Activated CD4-positive, alpha-beta T cell treated with anti-CD3 and anti-CD28 coated beads, Interleukin-2, amount 50 U/mL, for 1 hour (primary cell): ENCODE measurements around the gene NTN4.

Experiments
- DNase-seq: peaks from one replicate; pipeline ENCODE4 v3.0.0-alpha.2; 2020

The NTN4 gene

DNA sequence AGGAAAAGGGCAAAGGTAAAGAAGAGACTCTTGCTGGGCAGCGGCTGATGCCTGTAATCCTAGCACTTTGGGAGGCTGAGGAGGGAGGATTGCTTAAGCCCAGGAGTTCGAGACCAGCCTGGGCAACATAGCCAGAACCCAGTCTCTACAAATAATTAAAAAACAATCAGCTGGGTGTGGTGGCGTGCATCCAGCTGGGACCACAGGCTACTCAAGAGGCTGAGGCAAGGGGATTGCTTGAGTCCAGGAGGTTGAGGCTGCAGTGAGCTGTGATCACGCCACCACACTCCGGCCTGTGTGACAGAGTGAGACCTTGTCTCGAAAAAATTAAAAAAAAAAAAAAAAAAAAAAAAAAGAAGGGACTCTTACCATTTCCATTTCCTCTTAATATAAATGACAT lies 138.9 kb downstream of the NTN4 start:
- DNase-seq: no peak

DNA sequence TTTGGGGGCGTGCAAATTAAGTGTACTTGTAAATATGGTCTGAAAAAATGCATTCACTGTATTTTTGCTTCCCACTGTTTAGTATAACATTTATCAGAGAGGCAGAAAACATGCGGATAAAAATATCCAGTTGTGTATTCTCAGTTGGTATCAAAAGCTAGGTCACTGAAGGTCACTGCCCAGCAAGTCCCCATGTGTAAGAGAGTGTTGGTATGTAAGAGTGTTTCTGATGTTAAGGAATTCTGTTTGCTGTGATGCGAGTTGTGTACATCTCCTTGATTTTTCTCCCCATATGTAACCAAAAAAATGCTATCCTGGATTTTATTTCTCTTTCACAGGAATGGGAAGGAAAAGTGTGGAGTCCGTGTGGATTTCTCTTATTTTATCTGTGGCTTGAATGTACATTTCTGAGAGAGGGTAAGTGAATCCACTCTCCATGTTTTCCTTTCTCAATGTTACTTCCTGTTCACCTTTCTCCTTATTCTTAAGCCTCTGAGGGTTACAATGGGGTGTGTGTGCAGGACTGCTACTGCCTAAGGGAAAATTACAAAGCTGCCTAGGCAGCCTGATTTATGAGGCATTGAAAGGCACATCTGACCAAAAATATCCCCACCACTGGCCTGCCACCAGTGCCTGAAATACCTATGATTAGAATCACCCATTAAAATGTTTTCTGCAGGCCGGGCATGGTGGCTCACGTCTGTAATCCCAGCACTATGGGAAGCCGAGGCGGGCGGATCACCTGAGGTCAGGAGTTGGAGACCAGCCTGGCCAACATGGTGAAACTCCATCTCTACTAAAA lies 141.4 kb downstream of the NTN4 start:
- DNase-seq: no peak

DNA sequence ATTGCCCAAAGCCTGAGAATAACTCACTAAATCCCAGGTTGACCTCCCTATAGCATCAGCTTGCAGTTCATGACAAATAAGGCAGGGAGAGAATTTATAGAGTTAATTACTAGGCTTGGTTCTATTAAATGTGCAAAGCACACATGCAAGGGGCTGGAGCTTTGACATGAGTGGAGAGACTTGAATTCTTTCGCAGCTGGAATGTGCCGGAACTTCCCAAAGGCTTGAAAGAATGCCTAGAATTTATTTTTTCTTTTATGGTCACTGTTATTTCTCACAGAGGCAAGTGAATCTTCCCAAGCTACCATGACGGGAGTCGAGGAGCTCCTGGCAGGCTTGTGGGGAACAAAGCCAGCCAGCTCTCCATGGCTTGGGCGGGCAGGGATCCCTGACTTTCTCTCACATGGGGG lies 143.8 kb downstream of the NTN4 start:
- no peak for DNase-seq

DNA sequence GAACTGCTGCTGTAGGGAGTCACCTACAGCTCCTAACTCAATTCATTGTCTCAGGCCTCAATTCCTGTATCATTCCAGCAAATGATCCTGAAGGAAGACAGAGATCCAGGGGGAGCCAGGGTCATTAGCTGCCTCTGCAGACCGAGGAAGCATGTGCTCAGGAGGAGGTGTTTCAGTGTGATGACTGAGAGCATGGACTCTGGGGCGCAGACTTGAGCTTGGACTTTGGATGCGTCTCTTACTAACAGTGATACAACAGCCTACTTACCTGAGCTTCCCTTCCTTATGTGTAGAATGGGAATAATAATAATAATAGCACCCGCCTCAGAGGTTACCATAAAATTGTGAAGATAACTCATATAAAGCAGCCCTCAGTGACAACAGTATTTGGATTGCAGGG lies 147.3 kb downstream of the NTN4 start:
- no peak for DNase-seq

DNA sequence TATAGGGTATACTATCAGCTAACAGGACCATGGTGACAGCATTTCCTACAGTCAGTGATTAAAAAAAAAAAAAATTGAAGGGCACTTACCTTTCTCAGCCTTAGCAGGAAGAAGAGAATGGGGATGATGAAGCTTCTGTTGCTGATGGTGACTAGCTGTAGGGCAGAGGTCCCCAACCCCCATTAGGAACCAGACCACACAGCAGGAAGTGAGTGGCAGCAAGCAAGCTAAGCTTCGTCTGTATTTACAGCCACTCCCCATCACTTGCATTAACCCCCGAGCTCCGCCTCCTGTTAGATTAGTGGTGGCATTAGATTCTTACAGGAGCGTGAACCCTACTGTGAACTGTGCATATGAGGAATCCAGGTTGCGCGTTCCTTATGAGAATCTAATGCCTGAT lies 148.0 kb downstream of the NTN4 start:
- no peak for DNase-seq

DNA sequence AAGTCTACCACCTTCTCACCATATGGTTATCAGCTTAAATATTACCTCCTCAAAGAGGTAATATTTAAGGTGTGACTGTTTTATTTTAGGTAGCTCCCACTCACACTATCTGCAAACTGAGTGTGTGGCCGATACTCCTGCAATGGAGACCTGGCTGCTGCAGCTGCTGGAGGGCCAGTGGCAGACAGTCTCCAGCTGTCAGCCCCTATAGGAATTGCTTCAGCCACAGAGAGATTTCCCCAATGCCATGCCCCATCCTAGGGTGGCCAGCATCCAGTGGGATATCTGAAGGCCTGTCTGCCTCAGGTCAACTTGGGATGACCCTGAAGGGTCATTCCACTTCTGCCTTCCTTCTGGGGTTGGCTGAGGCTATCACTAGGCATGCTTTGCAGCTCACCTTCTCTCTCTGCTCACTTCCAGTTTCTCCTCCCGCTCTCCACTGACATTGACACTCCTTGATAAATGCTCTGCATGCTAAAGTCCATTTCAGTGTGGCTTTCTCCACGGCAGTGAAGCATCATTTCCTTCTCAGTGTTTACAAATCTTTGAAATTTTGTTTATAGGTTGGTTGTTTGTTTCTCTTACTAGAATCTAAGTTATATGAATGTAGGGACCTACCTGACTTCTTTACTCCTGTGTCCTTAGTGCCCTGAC lies 149.1 kb downstream of the NTN4 start:
- no peak for DNase-seq

DNA sequence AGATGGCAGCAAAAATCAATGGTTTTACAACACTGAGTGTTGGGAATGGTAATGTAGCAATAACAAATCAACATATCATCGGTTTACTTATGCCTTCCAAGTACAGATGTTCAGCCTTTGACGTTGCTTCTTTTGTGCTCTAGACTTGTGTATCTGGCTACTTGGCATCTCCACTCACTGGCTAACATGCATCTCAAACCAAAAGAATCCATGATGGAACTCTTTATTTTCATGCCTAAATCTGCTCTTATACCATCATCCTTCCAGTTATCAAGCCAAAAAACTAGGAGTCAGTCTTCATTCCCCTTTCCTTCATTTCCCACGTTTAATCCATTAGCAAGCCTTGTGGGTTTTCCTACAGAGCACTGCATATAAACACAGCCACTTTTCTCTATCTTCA lies 150.0 kb downstream of the NTN4 start:
- no peak for DNase-seq

DNA sequence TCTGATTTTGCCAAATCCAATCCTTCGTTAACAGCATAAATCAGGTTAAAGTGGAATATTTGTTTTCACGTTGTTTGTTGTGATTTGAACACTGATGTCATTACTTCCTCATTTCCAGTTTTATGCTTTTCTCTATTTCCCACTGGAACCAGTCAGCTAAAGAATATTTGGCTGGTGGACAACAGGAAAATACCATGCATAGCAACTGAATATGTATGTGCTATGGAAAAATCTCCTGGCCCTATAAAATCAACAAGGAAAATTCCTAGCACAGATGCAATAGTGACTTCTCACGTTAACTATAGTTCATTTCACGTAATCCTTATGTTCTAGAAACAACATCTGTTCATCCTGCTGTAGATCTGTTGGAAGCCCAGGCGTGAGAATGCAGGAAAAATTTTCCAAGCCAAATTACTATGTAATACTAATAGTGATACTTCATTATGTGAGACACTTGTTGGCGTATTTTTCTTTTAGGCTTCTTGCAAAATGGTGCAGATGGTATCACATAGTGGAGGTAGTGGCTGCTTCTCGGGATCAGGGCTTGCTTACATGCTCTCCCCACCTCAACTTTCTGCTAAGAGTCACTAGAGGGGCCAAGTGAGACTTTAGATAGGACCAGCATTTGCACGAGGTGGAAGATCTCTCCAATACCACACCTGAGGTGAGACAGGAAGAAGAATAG lies 153.0 kb downstream of the NTN4 start:
- no peak for DNase-seq

DNA sequence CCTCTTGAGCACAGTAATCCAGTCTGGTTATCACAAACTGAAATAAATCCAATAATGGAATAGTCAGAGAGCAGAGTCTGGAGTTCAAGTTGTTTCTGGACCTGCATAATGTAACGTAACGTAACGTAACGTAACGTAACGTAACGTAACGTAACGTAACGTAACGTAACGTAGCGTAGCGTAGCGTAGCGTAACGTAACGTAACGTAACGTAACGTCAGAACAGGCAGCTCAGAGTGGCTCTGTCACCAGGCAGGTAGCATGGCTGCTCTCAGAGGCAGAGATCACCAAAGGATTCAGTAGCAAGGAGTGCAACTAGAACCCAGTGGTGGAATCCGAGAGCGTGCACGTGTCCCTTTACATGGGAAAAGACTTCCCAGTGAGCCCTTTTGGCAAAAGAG lies 153.6 kb downstream of the NTN4 start:
- DNase-seq: no peak

DNA sequence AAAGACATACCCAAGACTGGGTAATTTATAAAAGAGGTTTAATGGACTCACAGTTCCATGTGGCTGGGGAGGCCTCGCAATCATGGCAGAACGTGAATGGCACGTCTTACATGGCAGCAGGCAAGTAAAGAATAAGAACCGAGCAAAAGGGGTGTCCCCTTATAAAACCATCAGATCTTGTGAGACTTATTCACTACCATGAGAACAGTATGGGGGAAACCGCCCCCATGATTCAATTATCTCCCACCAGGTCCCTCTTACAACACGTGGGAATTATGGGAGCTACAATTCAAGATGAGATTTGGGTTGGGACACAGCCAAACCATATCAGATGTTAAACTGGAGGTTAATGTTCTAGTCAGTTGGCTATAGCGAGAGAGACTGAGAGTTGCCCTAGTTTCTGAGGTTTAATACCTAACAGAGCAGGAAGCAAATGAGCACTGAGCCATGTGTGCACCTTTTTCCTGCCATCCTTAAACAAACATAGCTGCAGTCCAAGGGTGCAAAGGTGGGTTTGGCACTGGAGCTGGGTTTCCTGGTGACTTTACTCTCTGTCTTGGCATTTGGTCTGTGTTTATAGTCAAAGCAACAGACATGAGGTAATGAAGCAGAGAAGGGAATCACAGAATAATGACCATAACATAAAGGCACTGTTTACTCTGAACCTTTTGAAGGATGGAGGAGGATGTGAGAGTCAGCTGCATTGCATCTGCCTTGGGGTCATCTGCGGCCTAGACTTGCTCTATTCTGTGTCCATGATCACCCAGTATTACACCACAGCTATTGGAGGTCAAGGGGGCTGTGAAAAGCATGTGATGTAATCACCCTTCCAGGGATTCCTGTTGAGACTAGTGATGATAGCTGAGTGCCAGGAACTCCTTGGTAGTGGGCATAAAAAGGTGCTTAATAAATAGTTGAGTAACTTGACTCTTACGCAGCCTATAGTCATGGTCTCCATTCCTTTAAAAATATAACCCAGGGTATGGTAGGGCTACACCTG lies 155.6 kb downstream of the NTN4 start:
- no peak for DNase-seq

DNA sequence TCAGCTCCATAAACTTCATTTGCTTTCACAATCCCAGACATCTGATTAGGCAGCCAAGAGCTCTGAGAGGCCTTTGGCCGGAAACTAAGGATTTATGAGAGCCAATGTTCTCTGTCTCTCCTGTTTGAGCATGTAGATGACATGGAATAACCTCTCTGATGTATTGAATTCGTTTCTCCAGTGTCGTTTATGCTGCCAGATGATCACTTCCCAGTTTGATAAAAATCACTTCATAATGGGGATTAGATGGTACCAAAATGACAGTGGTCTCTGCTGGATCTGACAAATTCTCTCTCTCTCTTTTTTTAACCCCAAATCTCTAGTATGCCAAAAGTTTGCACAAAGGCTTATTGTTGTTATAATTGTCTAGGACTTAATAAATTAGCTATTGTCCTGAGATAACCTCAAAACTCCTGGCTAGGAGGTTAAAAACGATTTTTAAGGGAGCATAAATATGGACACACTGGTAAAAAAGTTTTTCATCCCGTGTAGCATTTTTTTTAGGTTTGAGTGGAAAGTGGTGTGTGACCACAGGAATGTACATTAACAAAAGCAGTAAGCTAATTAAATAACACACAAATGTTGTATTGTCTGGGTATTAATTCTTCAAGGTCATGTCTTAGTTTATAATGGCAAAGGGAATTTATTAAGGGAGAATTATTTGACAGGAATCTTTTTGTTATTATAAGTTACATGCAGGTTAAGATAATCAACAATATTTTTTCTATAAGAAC lies 156.7 kb downstream of the NTN4 start:
- no peak for DNase-seq

DNA sequence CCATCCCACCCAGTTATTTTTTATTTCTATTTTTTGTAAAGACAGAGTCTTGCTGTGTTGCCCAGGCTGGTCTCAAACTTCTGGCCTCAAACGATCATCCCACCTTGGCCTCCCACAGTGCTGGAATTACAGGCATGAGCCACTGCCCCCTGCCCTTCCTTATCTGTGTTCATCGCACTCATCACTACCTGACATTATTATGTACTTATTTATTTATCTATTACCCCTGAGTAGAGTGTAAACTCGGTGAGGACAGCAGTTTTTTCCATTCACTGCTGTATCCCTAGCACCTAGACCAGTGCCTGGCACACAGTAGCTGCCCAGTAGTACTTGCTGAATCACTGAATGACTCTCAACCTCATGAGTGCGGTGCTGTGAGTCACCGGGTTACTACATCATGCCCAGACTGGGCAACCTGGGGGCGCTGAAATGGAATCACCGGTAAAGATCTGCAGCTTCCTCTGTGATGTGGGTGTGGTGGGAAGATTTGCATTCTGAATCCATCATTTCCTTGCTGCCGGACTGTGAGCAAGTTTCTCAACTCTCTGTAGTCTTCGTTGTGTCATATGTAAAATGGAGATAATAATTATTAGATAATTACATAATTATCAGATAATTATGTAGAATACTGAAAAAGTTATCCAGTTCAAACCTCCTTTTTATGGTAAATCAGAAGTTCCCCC lies 157.4 kb downstream of the NTN4 start:
- DNase-seq: no peak

DNA sequence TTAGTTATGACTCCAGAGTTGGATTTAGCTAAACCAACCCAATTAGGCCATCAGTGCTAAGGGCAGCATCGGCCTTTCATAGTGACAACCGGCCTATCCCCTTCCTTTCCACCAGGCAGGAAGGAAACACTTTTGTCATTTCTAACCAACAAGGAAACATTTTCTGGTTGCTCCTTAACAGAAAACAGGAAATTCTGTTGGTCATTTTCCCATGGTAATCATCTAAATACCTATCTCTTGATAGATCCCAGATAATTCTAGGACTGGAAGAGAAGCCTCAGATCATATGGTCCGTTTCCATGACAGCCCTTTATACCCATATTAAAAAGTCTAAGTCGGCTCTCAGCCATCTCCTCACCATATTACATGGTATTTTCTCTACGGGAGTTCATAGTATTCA lies 160.1 kb downstream of the NTN4 start:
- DNase-seq: no peak

DNA sequence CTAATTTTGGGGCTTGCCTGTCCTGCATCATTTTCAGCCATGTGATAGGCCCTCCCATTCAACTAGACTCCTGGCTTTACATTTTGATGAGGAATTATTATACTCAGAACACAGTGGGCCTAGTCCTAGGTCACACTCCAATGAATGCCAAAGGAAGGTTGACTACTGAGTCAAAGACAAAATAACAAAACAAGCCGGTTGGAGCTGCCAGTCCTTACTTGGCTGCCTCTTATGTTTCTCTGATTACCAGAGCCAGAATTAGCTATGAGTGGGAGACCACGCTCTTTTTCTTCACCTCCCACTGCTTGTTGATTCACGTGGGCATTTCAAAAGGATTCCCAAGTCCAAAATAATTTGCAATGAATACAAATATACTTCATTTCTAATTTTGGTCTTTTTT lies 161.2 kb downstream of the NTN4 start:
- DNase-seq: no peak

DNA sequence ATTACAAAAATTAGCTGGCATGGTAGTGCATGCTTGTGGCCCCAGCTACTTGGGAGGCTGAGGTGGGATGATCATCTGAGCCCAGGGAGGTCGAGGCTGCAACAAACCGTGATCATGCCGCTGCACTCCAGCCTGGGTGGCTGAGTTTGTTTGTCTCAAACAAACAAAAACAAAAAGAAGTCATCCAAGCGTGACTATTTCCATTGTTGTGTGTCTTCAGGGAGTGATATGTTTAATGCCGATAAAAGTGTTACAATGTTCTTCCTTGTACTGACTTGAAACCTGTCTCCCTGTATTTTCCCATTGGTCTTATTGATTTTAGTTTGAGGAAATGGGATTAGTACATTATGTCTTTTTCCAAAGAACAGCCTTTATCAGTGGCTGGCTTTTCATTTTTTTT lies 163.7 kb downstream of the NTN4 start:
- DNase-seq: no peak

DNA sequence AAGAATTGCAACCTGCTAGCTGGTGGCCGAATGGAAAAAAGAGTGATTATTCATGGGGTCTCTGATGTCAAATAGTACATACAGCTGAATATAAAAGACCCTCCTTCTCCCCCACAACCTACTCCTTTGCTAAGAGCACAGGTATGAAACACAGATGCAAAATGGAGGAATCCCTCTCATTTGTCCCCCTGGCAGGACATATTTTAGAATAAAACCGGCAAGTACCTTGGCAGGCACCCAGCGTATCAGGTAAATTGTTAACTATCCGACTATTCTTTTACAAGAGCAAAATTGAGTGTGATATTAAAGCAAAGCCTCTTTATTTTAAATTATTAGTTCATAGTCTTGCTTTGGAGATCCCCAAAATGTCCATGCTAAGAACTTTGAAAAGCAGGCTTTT lies 165.6 kb downstream of the NTN4 start:
- no peak for DNase-seq

DNA sequence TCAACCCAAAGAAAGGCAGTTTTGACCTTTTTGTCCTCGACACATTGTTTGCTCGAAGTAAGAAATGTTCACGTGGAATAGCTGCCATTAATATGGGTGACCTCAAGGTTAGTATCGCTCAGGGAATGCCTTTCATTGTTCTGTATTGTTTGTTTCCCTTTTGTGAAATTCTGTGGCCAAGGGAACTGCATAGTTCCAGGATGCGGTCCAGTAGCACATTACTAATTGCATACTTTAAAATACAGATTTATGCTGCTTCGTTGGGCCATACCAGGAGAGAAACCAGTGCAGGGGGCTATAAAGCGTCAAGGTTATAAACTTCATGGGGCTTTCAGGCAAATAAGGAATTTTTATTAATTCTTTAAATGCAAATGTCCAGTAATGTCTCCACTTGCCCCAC lies 166.0 kb downstream of the NTN4 start:
- DNase-seq: no peak

DNA sequence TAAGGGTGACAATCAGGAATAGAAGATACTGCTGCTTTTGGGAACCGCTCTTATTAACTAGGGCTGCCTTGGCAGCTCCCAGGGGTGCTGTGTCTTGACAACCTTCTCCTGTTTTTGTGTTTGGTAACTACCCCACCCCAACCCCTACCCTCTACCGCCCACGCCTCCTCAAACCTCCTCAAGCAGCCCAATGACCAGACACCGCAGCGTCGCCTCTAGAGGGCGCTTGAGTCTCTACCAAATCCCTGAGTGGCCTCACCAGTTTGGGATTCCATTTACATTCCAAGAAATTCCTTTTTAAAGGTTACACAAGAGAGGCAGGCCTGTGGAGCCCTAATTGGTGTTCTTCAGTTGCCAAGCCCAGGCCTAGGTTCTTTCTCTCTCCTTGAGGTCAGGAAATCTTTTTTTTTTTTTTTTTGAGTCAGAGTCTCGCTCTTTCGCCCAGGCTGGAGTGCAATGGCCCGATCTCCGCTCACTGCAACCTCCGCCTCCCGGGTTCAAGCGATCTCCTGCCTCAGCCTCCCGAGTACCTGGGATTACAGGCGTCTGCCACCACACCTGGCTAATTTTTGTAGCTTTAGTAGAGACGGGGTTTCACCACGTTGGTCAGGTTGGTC lies 166.9 kb downstream of the NTN4 start:
- DNase-seq: peak; percentile 9

DNA sequence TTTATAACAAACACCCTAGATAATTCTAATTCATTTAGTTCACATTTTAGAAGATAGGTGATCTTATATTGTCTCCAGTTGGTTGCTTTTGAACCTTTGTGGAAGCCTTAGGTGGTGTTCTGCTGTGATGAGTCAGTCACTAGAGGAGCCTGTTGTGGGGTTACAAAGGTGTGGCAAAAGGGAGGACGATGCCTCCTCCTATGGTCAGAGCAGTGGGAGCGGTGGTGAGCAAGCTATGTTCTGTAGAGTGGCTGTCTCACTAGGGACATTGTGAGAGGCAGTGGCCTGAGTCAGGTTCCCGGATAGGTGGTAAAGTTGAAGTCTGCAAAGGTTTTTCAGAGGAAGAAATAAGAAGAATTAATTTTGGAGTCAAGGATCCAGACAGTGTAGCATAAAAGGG lies 167.7 kb downstream of the NTN4 start:
- no peak for DNase-seq

DNA sequence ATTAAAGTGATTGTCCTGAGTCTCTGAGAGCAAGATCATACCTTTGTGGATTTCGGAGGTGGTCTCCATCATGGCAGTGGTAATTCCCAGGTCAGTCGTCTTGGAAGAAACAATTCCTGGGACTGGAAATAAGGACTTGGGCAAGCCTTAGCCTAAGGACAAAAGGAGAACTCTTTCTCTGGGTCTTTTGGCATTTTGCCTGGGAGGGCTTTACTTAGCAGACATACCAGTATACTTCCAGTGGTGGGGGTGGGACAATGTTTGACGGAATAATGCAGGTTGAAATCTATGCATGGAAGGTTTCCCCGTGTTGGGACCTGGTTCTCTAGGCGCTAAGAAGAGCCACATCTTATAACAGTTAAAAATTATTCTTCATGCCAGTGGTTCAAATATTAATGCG lies 168.8 kb downstream of the NTN4 start:
- no peak for DNase-seq

DNA sequence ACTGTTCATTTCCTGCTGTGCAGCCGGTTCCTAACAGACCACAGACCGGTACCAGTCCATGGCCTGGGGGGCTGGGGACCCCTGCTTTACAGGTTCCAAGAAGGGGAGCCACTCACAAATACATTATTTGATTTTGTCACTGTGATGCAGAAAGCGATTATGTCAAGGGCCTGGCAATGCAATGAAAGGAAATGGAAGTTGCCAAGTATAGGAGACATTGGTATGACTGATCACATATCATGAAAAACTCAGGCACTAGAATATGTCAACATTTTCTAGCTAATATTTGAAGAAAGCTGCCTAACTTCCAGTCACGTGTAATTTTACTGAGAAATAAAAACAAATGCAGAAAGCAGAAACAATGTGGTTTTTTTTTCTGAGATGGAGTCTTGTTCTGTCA lies 170.4 kb downstream of the NTN4 start:
- no peak for DNase-seq
